WTC11 (cell line): ENCODE measurements around the gene LYPD3. TPM values are rescaled to one million over a fixed set of nuclear protein-coding genes. Genes with fewer than 3 reads are reported as not detected.

Experiments
- ATAC-seq: fragments of 200-7000 bp; cut with Tn5 transposase; 2 replicates; pipeline ENCODE4 v1.10.0; 2021; ENCODE audit warnings: mild to moderate bottlenecking, moderate library complexity
- CTCF ChIA-PET: fragments of 300-600 bp; sonication (Branson Sonifier 250); formaldehyde crosslinking; loops from one replicate; lab custom pipeline; 2021; ENCODE audit warnings: antibody characterized with exemption; lab: Charles Lee
- POLR2A ChIA-PET: fragments of 350-600 bp; sonication (Branson Sonifier 250); formaldehyde crosslinking; loops from one replicate; lab custom pipeline; 2021; ENCODE audit warnings: antibody characterized with exemption; lab: Charles Lee
- DNase-seq: peaks from one replicate; pipeline ENCODE4 v3.0.0; 2021; ENCODE audit warnings: low spot score
- H3K27ac Mint-ChIP-seq: 2 replicates; pipeline ENCODE4 v1.8.0; 2021; ENCODE audit warnings: mixed read lengths
- H3K27me3 Mint-ChIP-seq: 2 replicates; pipeline ENCODE4 v1.8.0; 2021; ENCODE audit warnings: low read depth, mild to moderate bottlenecking, moderate library complexity, mixed read lengths
- H3K36me3 Mint-ChIP-seq: 2 replicates; pipeline ENCODE4 v1.8.0; 2021; ENCODE audit warnings: mixed read lengths
- H3K4me1 Mint-ChIP-seq: 2 replicates; pipeline ENCODE4 v1.8.0; 2022; ENCODE audit warnings: mixed read lengths
- H3K4me3 Mint-ChIP-seq: 2 replicates; pipeline ENCODE4 v1.8.0; 2021; ENCODE audit warnings: mild to moderate bottlenecking, moderate library complexity, mixed read lengths
- H3K9me3 Mint-ChIP-seq: 2 replicates; pipeline ENCODE4 v1.8.0; 2021; ENCODE audit warnings: mixed read lengths
- CREM ChIP-seq: sonication (generic); formaldehyde crosslinking; IDR thresholded peaks from 2 replicates; pipeline ENCODE4 v1.8.1; 2022; ENCODE audit warnings: mild to moderate bottlenecking, missing genetic modification reagents, moderate library complexity
- ELF4 ChIP-seq: sonication (generic); formaldehyde crosslinking; IDR thresholded peaks from 2 replicates; pipeline ENCODE4 v1.8.1; 2022; ENCODE audit warnings: low read depth, mild to moderate bottlenecking, moderate library complexity, missing genetic modification reagents
- ETV6 ChIP-seq: sonication (generic); formaldehyde crosslinking; IDR thresholded peaks from 2 replicates; pipeline ENCODE4 v1.8.1; 2022; ENCODE audit warnings: mild to moderate bottlenecking, missing genetic modification reagents
- GRHL2 ChIP-seq: fragments of 250-450 bp; sonication (Bioruptor Pico); IDR thresholded peaks from 2 replicates; pipeline ENCODE4 v1.8.0; 2022; ENCODE audit warnings: mild to moderate bottlenecking, moderate library complexity; ENCODE audit not compliant: insufficient replicate concordance, severe bottlenecking
- HMGA2 ChIP-seq: fragments of 250-450 bp; sonication (Bioruptor Pico); IDR thresholded peaks from 2 replicates; pipeline ENCODE4 v1.4.0; 2021; ENCODE audit warnings: mild to moderate bottlenecking, moderate library complexity
- KAT7 ChIP-seq: sonication (generic); formaldehyde crosslinking; IDR thresholded peaks from 2 replicates; pipeline ENCODE4 v1.8.1; 2023; ENCODE audit warnings: missing genetic modification reagents, mild to moderate bottlenecking, borderline replicate concordance
- NFE2L1 ChIP-seq: sonication (generic); formaldehyde crosslinking; IDR thresholded peaks from 2 replicates; pipeline ENCODE4 v1.8.1; 2023; ENCODE audit warnings: missing genetic modification reagents
- SMAD3 ChIP-seq: sonication (generic); formaldehyde crosslinking; IDR thresholded peaks from 2 replicates; pipeline ENCODE4 v1.8.0; 2022; ENCODE audit warnings: missing genetic modification reagents, mild to moderate bottlenecking, borderline replicate concordance
- ZBTB43 ChIP-seq: sonication (generic); formaldehyde crosslinking; IDR thresholded peaks from 2 replicates; pipeline ENCODE4 v1.8.1; 2023; ENCODE audit warnings: mild to moderate bottlenecking, missing genetic modification reagents
- ZMAT4 ChIP-seq: fragments of 250-450 bp; sonication (Bioruptor Pico); IDR thresholded peaks from 2 replicates; pipeline ENCODE4 v1.9.0; 2021; ENCODE audit warnings: mild to moderate bottlenecking
- ZNF396 ChIP-seq: fragments of 250-450 bp; sonication (Bioruptor Pico); IDR thresholded peaks from 2 replicates; pipeline ENCODE4 v1.8.0; 2021; ENCODE audit warnings: mild to moderate bottlenecking, moderate library complexity, borderline replicate concordance
- ZNF671 ChIP-seq: fragments of 250-450 bp; sonication (Bioruptor Pico); IDR thresholded peaks from 2 replicates; pipeline ENCODE4 v1.8.0; 2021; ENCODE audit warnings: mild to moderate bottlenecking
- total RNA-seq: library from RNA; stranded (reverse); gene quantifications from 3 replicates; pipeline ENCODE4 v1.2.3, GENCODE V29; 2021
- TF ChIP-seq, protein P1 (sequence below): sonication (generic); formaldehyde crosslinking; IDR thresholded peaks from 2 replicates; pipeline ENCODE4 v1.8.0; 2023; ENCODE audit warnings: missing genetic modification reagents
- TF ChIP-seq, protein P2 (sequence below): sonication (generic); formaldehyde crosslinking; IDR thresholded peaks from 2 replicates; pipeline ENCODE4 v1.8.1; 2022; ENCODE audit warnings: missing genetic modification reagents, borderline replicate concordance
- TF ChIP-seq, protein P3 (sequence below): fragments of 250-450 bp; sonication (Bioruptor Pico); IDR thresholded peaks from 2 replicates; pipeline ENCODE4 v1.9.0; 2021; ENCODE audit warnings: moderate library complexity, mild to moderate bottlenecking, inconsistent platforms, borderline replicate concordance
- TF ChIP-seq, protein P4 (sequence below): fragments of 200-600 bp; IDR thresholded peaks from 2 replicates; pipeline ENCODE4 v1.8.0; 2022; ENCODE audit warnings: antibody characterized with exemption
- TF ChIP-seq, protein P5 (sequence below): sonication (generic); formaldehyde crosslinking; IDR thresholded peaks from 2 replicates; pipeline ENCODE4 v1.8.0; 2022; ENCODE audit warnings: mild to moderate bottlenecking, missing genetic modification reagents
- TF ChIP-seq, protein P6 (sequence below): sonication (generic); formaldehyde crosslinking; conservative IDR thresholded peaks from 2 replicates; pipeline ENCODE4 v1.8.1; 2022; ENCODE audit warnings: mild to moderate bottlenecking, missing genetic modification reagents
- TF ChIP-seq, protein P7 (sequence below): fragments of 250-450 bp; sonication (Bioruptor Pico); IDR thresholded peaks from 2 replicates; pipeline ENCODE4 v1.8.0; 2021; ENCODE audit warnings: mild to moderate bottlenecking
- TF ChIP-seq, protein P8 (sequence below): sonication (generic); formaldehyde crosslinking; conservative IDR thresholded peaks from 2 replicates; pipeline ENCODE4 v1.8.1; 2023; ENCODE audit warnings: mild to moderate bottlenecking, low read depth, missing genetic modification reagents, moderate library complexity

Gene LYPD3
- total RNA-seq, 1 experiment from 2014 or later = 3.8 TPM

GRCh38 chr19:43489979-43490599 is 24.7 kb upstream of the LYPD3 start:
- CTCF ChIA-PET = interaction anchor here (1.9 to 2.1 kb wide), 2 partner anchors 12 to 14 kb away, joined by 5 to 8 read pairs; no protein-coding TSS in a partner anchor

GRCh38 chr19:43489310-43489709 is 23.9 kb upstream of the LYPD3 start:
- no peaks in the 10 kb centered on the region; the same call in 1 of the 2 replicates for H3K27me3 Mint-ChIP-seq
- H3K9me3 Mint-ChIP-seq = no peaks in the 10 kb centered on the region
- POLR2A ChIA-PET = no interaction called here
- ATAC-seq = no peak
- no peak overlapping the region for H3K4me3 Mint-ChIP-seq
- DNase-seq = no peak
- H3K4me1 Mint-ChIP-seq = no peaks in the 10 kb centered on the region
- CTCF ChIA-PET = no interaction called here
- H3K27ac Mint-ChIP-seq = no peak overlapping the region; the same call in 1 of the 2 replicates
- no peaks in the 10 kb centered on the region for H3K36me3 Mint-ChIP-seq
- TF ChIP-seq, protein P1, sequence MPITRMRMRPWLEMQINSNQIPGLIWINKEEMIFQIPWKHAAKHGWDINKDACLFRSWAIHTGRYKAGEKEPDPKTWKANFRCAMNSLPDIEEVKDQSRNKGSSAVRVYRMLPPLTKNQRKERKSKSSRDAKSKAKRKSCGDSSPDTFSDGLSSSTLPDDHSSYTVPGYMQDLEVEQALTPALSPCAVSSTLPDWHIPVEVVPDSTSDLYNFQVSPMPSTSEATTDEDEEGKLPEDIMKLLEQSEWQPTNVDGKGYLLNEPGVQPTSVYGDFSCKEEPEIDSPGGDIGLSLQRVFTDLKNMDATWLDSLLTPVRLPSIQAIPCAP (CRISPR knock-in tag) = no peak
- TF ChIP-seq, protein P2, sequence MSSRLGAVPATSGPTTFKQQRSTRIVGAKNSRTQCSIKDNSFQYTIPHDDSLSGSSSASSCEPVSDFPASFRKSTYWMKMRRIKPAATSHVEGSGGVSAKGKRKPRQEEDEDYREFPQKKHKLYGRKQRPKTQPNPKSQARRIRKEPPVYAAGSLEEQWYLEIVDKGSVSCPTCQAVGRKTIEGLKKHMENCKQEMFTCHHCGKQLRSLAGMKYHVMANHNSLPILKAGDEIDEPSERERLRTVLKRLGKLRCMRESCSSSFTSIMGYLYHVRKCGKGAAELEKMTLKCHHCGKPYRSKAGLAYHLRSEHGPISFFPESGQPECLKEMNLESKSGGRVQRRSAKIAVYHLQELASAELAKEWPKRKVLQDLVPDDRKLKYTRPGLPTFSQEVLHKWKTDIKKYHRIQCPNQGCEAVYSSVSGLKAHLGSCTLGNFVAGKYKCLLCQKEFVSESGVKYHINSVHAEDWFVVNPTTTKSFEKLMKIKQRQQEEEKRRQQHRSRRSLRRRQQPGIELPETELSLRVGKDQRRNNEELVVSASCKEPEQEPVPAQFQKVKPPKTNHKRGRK (CRISPR knock-in tag) = no peak
- TF ChIP-seq KAT7 (CRISPR knock-in tag) = no peak
- TF ChIP-seq, protein P3, sequence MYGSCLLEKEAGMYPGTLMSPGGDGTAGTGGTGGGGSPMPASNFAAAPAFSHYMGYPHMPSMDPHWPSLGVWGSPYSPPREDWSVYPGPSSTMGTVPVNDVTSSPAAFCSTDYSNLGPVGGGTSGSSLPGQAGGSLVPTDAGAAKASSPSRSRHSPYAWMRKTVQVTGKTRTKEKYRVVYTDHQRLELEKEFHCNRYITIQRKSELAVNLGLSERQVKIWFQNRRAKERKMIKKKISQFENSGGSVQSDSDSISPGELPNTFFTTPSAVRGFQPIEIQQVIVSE (CRISPR knock-in tag) = no peak
- TF ChIP-seq GRHL2 (CRISPR knock-in tag) = no peak
- TF ChIP-seq, protein P4, sequence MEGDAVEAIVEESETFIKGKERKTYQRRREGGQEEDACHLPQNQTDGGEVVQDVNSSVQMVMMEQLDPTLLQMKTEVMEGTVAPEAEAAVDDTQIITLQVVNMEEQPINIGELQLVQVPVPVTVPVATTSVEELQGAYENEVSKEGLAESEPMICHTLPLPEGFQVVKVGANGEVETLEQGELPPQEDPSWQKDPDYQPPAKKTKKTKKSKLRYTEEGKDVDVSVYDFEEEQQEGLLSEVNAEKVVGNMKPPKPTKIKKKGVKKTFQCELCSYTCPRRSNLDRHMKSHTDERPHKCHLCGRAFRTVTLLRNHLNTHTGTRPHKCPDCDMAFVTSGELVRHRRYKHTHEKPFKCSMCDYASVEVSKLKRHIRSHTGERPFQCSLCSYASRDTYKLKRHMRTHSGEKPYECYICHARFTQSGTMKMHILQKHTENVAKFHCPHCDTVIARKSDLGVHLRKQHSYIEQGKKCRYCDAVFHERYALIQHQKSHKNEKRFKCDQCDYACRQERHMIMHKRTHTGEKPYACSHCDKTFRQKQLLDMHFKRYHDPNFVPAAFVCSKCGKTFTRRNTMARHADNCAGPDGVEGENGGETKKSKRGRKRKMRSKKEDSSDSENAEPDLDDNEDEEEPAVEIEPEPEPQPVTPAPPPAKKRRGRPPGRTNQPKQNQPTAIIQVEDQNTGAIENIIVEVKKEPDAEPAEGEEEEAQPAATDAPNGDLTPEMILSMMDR = no peak

More at GRCh38 chr19:43489979-43490599, 24.7 kb upstream of the LYPD3 start:
- ATAC-seq = no peak
- H3K4me3 Mint-ChIP-seq = no peak overlapping the region
- no peak overlapping the region for H3K27ac Mint-ChIP-seq
- no peaks in the 10 kb centered on the region; the same call in 1 of the 2 replicates for H3K27me3 Mint-ChIP-seq
- TF ChIP-seq NFE2L1 (CRISPR knock-in tag) (no peak), ELF4 (CRISPR knock-in tag) (no peak), ZNF396 (CRISPR knock-in tag) (no peak), SMAD3 (CRISPR knock-in tag) (no peak), ZNF671 (CRISPR knock-in tag) (no peak), ZBTB43 (CRISPR knock-in tag) (no peak), CREM (CRISPR knock-in tag) (no peak), ETV6 (CRISPR knock-in tag) (no peak), HMGA2 (no peak), GRHL2 (CRISPR knock-in tag) (no peak), ZMAT4 (CRISPR knock-in tag) (no peak)
- TF ChIP-seq, protein P5, sequence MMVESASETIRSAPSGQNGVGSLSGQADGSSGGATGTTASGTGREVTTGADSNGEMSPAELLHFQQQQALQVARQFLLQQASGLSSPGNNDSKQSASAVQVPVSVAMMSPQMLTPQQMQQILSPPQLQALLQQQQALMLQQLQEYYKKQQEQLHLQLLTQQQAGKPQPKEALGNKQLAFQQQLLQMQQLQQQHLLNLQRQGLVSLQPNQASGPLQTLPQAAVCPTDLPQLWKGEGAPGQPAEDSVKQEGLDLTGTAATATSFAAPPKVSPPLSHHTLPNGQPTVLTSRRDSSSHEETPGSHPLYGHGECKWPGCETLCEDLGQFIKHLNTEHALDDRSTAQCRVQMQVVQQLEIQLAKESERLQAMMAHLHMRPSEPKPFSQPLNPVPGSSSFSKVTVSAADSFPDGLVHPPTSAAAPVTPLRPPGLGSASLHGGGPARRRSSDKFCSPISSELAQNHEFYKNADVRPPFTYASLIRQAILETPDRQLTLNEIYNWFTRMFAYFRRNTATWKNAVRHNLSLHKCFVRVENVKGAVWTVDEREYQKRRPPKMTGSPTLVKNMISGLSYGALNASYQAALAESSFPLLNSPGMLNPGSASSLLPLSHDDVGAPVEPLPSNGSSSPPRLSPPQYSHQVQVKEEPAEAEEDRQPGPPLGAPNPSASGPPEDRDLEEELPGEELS (CRISPR knock-in tag) = no peak
- TF ChIP-seq, protein P6, sequence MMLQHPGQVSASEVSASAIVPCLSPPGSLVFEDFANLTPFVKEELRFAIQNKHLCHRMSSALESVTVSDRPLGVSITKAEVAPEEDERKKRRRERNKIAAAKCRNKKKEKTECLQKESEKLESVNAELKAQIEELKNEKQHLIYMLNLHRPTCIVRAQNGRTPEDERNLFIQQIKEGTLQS (CRISPR knock-in tag) = no peak
- TF ChIP-seq, protein P7, sequence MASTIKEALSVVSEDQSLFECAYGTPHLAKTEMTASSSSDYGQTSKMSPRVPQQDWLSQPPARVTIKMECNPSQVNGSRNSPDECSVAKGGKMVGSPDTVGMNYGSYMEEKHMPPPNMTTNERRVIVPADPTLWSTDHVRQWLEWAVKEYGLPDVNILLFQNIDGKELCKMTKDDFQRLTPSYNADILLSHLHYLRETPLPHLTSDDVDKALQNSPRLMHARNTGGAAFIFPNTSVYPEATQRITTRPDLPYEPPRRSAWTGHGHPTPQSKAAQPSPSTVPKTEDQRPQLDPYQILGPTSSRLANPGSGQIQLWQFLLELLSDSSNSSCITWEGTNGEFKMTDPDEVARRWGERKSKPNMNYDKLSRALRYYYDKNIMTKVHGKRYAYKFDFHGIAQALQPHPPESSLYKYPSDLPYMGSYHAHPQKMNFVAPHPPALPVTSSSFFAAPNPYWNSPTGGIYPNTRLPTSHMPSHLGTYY (CRISPR knock-in tag) = no peak
- TF ChIP-seq, protein P8, sequence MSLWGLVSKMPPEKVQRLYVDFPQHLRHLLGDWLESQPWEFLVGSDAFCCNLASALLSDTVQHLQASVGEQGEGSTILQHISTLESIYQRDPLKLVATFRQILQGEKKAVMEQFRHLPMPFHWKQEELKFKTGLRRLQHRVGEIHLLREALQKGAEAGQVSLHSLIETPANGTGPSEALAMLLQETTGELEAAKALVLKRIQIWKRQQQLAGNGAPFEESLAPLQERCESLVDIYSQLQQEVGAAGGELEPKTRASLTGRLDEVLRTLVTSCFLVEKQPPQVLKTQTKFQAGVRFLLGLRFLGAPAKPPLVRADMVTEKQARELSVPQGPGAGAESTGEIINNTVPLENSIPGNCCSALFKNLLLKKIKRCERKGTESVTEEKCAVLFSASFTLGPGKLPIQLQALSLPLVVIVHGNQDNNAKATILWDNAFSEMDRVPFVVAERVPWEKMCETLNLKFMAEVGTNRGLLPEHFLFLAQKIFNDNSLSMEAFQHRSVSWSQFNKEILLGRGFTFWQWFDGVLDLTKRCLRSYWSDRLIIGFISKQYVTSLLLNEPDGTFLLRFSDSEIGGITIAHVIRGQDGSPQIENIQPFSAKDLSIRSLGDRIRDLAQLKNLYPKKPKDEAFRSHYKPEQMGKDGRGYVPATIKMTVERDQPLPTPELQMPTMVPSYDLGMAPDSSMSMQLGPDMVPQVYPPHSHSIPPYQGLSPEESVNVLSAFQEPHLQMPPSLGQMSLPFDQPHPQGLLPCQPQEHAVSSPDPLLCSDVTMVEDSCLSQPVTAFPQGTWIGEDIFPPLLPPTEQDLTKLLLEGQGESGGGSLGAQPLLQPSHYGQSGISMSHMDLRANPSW (CRISPR knock-in tag) = no peak
- H3K9me3 Mint-ChIP-seq = no peaks in the 10 kb centered on the region
- no peak for DNase-seq
- H3K4me1 Mint-ChIP-seq = no peaks in the 10 kb centered on the region
- H3K36me3 Mint-ChIP-seq = no peaks in the 10 kb centered on the region
- POLR2A ChIA-PET = no interaction called here
